HG03108 (cell line): ENCODE results near the gene UBIAD1.
"Not testable (repeated sequence)": the region's sequence is repeated elsewhere in the genome, so short reads cannot be mapped to it uniquely, and the experiment has no call there.

Source experiments
- ATAC-seq: cut with Tn5 transposase; IDR thresholded peaks from one replicate; pipeline ENCODE4 v1.9.1; 2021; ENCODE audit warnings: moderate library complexity; ENCODE audit not compliant: unreplicated experiment

The UBIAD1 gene

GRCh38 chr1:11279152-11279551 is 6.2 kb downstream of the UBIAD1 start:
- no peak for ATAC-seq

GRCh38 chr1:11279630-11280029 is 6.6 kb downstream of the UBIAD1 start:
- no peak for ATAC-seq

- peak; percentile 78 for ATAC-seq
These were observed 7.8 kb downstream of the UBIAD1 start for GRCh38 chr1:11280719-11281376.

- ATAC-seq = no peak
These were observed 8.7 kb downstream of the UBIAD1 start for GRCh38 chr1:11281518-11282331.

- ATAC-seq = no peak
These were observed 10.2 kb downstream of the UBIAD1 start for GRCh38 chr1:11283151-11283550.

GRCh38 chr1:11284784-11285183 is 11.8 kb downstream of the UBIAD1 start:
- ATAC-seq = no peak

GRCh38 chr1:11285883-11286734 is 13.1 kb downstream of the UBIAD1 start:
- no peak for ATAC-seq

GRCh38 chr1:11286735-11287410 is 13.9 kb downstream of the UBIAD1 start:
- no peak for ATAC-seq

- ATAC-seq = no peak
These were observed 16.1 kb downstream of the UBIAD1 start for GRCh38 chr1:11289064-11289463.

- ATAC-seq = no peak
These were observed 18.1 kb downstream of the UBIAD1 start for GRCh38 chr1:11291049-11291448.

- ATAC-seq = no peak
These were observed 20.9 kb downstream of the UBIAD1 start for GRCh38 chr1:11293856-11294255.

- no peak for ATAC-seq
These were observed 22.0 kb downstream of the UBIAD1 start for GRCh38 chr1:11294951-11295350.

- no peak for ATAC-seq
These were observed 22.9 kb downstream of the UBIAD1 start for GRCh38 chr1:11295905-11296304.

GRCh38 chr1:11297774-11298173 is 24.8 kb downstream of the UBIAD1 start:
- not testable (repeated sequence) for ATAC-seq

- ATAC-seq = no peak
These were observed 25.6 kb downstream of the UBIAD1 start for GRCh38 chr1:11298390-11299224.

GRCh38 chr1:11299225-11299574 is 26.2 kb downstream of the UBIAD1 start:
- ATAC-seq = no peak

GRCh38 chr1:11301601-11302000 is 28.6 kb downstream of the UBIAD1 start:
- no peak for ATAC-seq

- no peak for ATAC-seq
These were observed 29.4 kb downstream of the UBIAD1 start for GRCh38 chr1:11302366-11302765.

- ATAC-seq = not testable (repeated sequence)
These were observed 32.5 kb downstream of the UBIAD1 start for GRCh38 chr1:11305516-11305915.

- ATAC-seq = no peak
These were observed 34.9 kb downstream of the UBIAD1 start for GRCh38 chr1:11307852-11308251.
